Breast epithelium (tissue), 3 donors: Measurements from ENCODE around the gene MSI1.

ENCODE experiments used
- CTCF ChIP-seq, 3 donors: fragments of 450-650 bp; IDR thresholded peaks; one replicate each; pipeline ENCODE4 v1.5.1; 2016 to 2017; ENCODE audit warnings: antibody characterized with exemption in 3 of 3, mild to moderate bottlenecking in 3 of 3, moderate library complexity in 3 of 3
- POLR2AphosphoS5 ChIP-seq, 3 donors: sonication (generic); formaldehyde crosslinking; IDR thresholded peaks; one replicate each; pipeline ENCODE4 v1.6.1; 2017; ENCODE audit warnings: antibody characterized with exemption in 3 of 3

DNA sequence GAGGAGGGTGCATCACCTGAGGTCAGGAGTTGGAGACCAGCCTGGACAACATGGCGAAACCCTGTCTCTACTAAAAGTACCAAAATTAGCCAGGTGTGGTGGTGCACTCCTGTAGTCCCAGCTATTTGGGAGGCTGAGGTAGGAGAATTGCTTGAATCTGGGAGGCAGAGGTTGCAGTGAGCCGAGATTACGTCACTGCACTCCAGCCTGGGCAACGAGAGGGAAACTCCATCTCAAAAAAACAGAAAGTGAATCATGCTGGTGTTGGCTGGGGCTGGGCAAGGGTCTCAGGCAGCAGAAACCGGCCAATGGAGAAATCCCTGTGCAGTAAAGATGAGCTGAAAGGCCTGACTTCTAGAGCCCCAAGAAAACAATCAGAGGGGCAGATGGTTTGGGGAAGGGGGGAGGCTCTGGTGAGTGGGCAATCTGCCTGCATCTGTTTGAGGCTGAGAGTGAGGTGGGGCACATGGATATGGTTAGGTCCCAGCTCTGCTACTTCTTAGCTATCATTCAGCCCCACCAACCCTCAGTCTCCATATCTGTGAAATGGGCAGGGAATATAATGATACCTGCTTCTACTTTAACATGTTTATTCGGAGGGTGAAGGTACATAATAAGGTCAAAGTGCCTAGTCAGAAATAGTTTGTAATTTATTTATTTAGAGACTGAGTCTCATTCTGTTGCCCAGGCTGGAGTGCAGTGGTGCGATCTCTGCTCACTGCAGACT, 47.7 kb upstream of the MSI1 start:
- no peak for TF ChIP-seq POLR2AphosphoS5 (IDR thresholded peaks at IDR 0.05)
- TF ChIP-seq CTCF (IDR thresholded peaks at IDR 0.05): no peak
